ENCODE measurements around the gene CASS4. TPM values are rescaled to one million over a fixed set of nuclear protein-coding genes. Genes with fewer than 3 reads are reported as not detected.

The CASS4 gene
- total RNA-seq, 1 donor from 2014 or later = not detected

- Histone ChIP-seq H3K4me3 (ENCODE audit: low read depth, low read length) (no peak overlapping the region), H3K36me3 (ENCODE audit: control insufficient read depth, insufficient read depth, low read length) (no peaks in the 10 kb centered on the region), H3K27me3 (ENCODE audit: control insufficient read depth, insufficient read depth, low read length) (no peaks in the 10 kb centered on the region)
- no peak for DNase-seq (ENCODE audit: low read depth)
- TF ChIP-seq, protein P1, sequence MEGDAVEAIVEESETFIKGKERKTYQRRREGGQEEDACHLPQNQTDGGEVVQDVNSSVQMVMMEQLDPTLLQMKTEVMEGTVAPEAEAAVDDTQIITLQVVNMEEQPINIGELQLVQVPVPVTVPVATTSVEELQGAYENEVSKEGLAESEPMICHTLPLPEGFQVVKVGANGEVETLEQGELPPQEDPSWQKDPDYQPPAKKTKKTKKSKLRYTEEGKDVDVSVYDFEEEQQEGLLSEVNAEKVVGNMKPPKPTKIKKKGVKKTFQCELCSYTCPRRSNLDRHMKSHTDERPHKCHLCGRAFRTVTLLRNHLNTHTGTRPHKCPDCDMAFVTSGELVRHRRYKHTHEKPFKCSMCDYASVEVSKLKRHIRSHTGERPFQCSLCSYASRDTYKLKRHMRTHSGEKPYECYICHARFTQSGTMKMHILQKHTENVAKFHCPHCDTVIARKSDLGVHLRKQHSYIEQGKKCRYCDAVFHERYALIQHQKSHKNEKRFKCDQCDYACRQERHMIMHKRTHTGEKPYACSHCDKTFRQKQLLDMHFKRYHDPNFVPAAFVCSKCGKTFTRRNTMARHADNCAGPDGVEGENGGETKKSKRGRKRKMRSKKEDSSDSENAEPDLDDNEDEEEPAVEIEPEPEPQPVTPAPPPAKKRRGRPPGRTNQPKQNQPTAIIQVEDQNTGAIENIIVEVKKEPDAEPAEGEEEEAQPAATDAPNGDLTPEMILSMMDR (IDR thresholded peaks at IDR 0.05; ENCODE audit: insufficient read depth, low read length, poor library complexity, severe bottlenecking) = no peak
These were observed 18.4 kb downstream of the CASS4 start for GRCh38 chr20:56430461-56430860.

GRCh38 chr20:56430957-56431356 lies 18.9 kb downstream of the CASS4 start:
- no peaks in the 10 kb centered on the region for H3K36me3 ChIP-seq (ENCODE audit: control insufficient read depth, insufficient read depth, low read length)
- no peaks in the 10 kb centered on the region for H3K27me3 ChIP-seq (ENCODE audit: control insufficient read depth, insufficient read depth, low read length)
- TF ChIP-seq, protein P1 (IDR thresholded peaks at IDR 0.05; ENCODE audit: insufficient read depth, low read length, poor library complexity, severe bottlenecking) = no peak
- no peak overlapping the region for H3K4me3 ChIP-seq (ENCODE audit: low read depth, low read length)
- no peak for DNase-seq (ENCODE audit: low read depth)

DNA sequence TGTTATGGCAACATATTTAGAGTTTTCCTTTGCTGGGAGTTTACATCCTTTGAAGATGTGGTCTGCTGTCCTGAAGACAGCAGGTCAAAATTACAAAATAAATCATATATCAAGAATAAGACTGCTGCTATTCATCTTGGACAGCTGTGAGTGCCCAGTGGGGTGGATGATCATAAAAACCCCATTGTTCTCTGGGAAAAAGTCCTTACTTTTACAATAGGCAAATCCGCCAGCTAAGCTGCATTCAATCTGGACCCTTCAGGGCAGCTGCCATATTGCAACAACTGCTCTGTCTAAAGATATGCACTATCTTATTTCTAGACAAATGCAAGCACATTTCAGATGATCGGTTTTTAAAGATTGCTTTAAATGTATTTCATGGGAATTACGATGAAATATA lies 19.4 kb downstream of the CASS4 start:
- TF ChIP-seq, protein P1 (IDR thresholded peaks at IDR 0.05; ENCODE audit: insufficient read depth, low read length, poor library complexity, severe bottlenecking) = no peak
- no peaks in the 10 kb centered on the region for H3K36me3 ChIP-seq (ENCODE audit: control insufficient read depth, insufficient read depth, low read length)
- H3K27me3 ChIP-seq (ENCODE audit: control insufficient read depth, insufficient read depth, low read length) = no peaks in the 10 kb centered on the region
- no peak for DNase-seq (ENCODE audit: low read depth)
- H3K4me3 ChIP-seq (ENCODE audit: low read depth, low read length) = no peak overlapping the region

DNA sequence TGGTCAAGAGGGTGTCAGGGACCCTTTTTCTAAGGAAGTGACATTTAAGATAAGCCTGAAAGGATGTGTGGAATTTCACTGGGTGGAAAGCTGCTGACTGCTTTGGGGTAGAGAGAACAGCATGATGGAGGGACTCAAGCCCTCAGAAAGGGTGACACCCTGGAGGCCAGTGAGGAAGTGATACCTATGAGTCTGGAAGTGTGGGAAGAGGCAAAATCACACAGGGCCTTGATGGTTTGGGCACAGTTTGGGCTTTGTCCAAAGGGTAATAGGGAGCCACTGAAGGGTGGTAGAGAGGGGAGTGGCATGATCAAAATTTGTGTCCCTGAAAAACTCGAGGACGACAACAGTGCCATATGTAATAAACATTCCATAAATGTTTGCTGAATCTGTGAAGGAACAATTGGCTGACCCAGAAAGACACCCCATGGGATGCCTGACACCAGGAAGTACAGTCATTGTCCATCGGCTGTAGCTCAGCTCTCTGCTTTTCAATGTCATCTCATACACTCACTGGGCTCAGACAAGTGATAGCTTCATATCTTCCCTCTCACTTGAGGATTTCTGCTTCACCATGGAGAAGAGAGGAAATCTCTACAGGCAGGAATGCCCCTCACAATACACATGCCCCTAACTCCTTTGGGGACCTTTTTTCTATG lies 21.3 kb downstream of the CASS4 start:
- DNase-seq (ENCODE audit: low read depth) = no peak
- no peaks in the 10 kb centered on the region for H3K36me3 ChIP-seq (ENCODE audit: control insufficient read depth, insufficient read depth, low read length)
- no peaks in the 10 kb centered on the region for H3K27me3 ChIP-seq (ENCODE audit: control insufficient read depth, insufficient read depth, low read length)
- TF ChIP-seq, protein P1 (IDR thresholded peaks at IDR 0.05; ENCODE audit: insufficient read depth, low read length, poor library complexity, severe bottlenecking) = no peak
- no peak overlapping the region for H3K4me3 ChIP-seq (ENCODE audit: low read depth, low read length)

- DNase-seq (ENCODE audit: low read depth) = no peak
- H3K4me3 ChIP-seq (ENCODE audit: low read depth, low read length) = no peak overlapping the region
- TF ChIP-seq, protein P1 (IDR thresholded peaks at IDR 0.05; ENCODE audit: insufficient read depth, low read length, poor library complexity, severe bottlenecking) = no peak
- H3K36me3 ChIP-seq (ENCODE audit: control insufficient read depth, insufficient read depth, low read length) = no peaks in the 10 kb centered on the region
- H3K27me3 ChIP-seq (ENCODE audit: control insufficient read depth, insufficient read depth, low read length) = no peaks in the 10 kb centered on the region
These were observed 21.8 kb downstream of the CASS4 start for GRCh38 chr20:56433880-56434255.

All from kidney epithelial cell (primary cell).